GM23248 (cell line): ENCODE measurements around the gene NFKBIB. TPM values are rescaled to one million over a fixed set of nuclear protein-coding genes. Genes with fewer than 3 reads are reported as not detected.

Source experiments
- DNase-seq: peaks from one replicate; pipeline ENCODE4 v3.0.0-alpha.2; 2015
- H2AFZ ChIP-seq: fragments of 200-600 bp; sonication (generic); 2 replicates; pipeline ENCODE4 v1.6.1; 2016; ENCODE audit warnings: antibody characterized with exemption
- H3F3A ChIP-seq: fragments of 200-600 bp; sonication (generic); 2 replicates; pipeline ENCODE4 v1.6.1; 2016; ENCODE audit warnings: mild to moderate bottlenecking, antibody characterized with exemption, mixed run types; ENCODE audit not compliant: insufficient read depth
- H3K27ac ChIP-seq: fragments of 200-600 bp; sonication (generic); 2 replicates; pipeline ENCODE4 v1.5.1; 2016; ENCODE audit warnings: mild to moderate bottlenecking
- H3K27me3 ChIP-seq: fragments of 200-600 bp; sonication (generic); replicated peaks from 2 replicates; pipeline ENCODE4 v1.6.1; 2016; ENCODE audit warnings: mild to moderate bottlenecking; ENCODE audit not compliant: insufficient read depth
- H3K36me3 ChIP-seq: fragments of 200-600 bp; sonication (generic); 2 replicates; pipeline ENCODE4 v1.6.1; 2016; ENCODE audit warnings: low read depth, mild to moderate bottlenecking
- H3K4me1 ChIP-seq: fragments of 200-600 bp; sonication (generic); 2 replicates; pipeline ENCODE4 v1.6.1; 2016; ENCODE audit warnings: mild to moderate bottlenecking; ENCODE audit not compliant: insufficient read depth
- H3K4me2 ChIP-seq: fragments of 200-600 bp; sonication (generic); one replicate; pipeline ENCODE4 v1.6.1; 2016; ENCODE audit warnings: mild to moderate bottlenecking; ENCODE audit not compliant: unreplicated experiment
- H3K4me3 ChIP-seq: fragments of 200-600 bp; sonication (generic); 2 replicates; pipeline ENCODE4 v1.5.1; 2016; ENCODE audit warnings: mild to moderate bottlenecking
- H3K79me2 ChIP-seq: fragments of 200-600 bp; sonication (generic); 2 replicates; pipeline ENCODE4 v1.6.1; 2016; ENCODE audit warnings: mild to moderate bottlenecking; ENCODE audit not compliant: insufficient read depth
- H3K9ac ChIP-seq: fragments of 200-600 bp; sonication (generic); 2 replicates; pipeline ENCODE4 v1.6.1; 2016; ENCODE audit warnings: mild to moderate bottlenecking
- H3K9me2 ChIP-seq: fragments of 200-600 bp; sonication (generic); 2 replicates; pipeline ENCODE4 v1.6.1; 2016; ENCODE audit warnings: mixed run types, mild to moderate bottlenecking, moderate library complexity; ENCODE audit not compliant: insufficient read depth
- H3K9me3 ChIP-seq: fragments of 200-600 bp; sonication (generic); one replicate; pipeline ENCODE4 v1.6.1; 2017; ENCODE audit warnings: low read depth
- H4K20me1 ChIP-seq: fragments of 200-600 bp; sonication (generic); 2 replicates; pipeline ENCODE4 v1.6.0; 2016; ENCODE audit not compliant: insufficient read depth
- EZH2 ChIP-seq: fragments of 200-600 bp; sonication (generic); IDR thresholded peaks from 2 replicates; pipeline ENCODE4 v1.6.1; 2018; ENCODE audit warnings: antibody characterized with exemption, mild to moderate bottlenecking; ENCODE audit not compliant: insufficient read depth, poor library complexity, severe bottlenecking
- EZH2phosphoT487 ChIP-seq: fragments of 200-600 bp; sonication (generic); IDR thresholded peaks from 2 replicates; pipeline ENCODE4 v1.6.1; 2018; ENCODE audit warnings: antibody characterized with exemption, moderate library complexity, mild to moderate bottlenecking, low read depth; ENCODE audit not compliant: insufficient read depth
- WGBS, 2 experiments: methylation state at CpG; one replicate each; pipeline ENCODE4 v1.1.6; 2015 to 2017; ENCODE audit warnings: low lambda C conversion rate in 2 of 2, low coverage in 1 of 2; ENCODE audit errors: missing lambda C conversion rate in 2 of 2; 5-methylcytosine and 5-hydroxymethylcytosine counted together
- in situ Hi-C: fragments of 300-500 bp; cut with MboI; formaldehyde crosslinking; loops from 2 replicates; pipeline ENCODE4 v1.15.0; 2020
- polyA plus RNA-seq: library from polyadenylated mRNA; unstranded; fragments of >200 nt; fragmentation: Nextera tagmentation; extraction: Ambion mirVana; gene quantifications from 2 replicates; pipeline ENCODE4 v1.2.1, GENCODE V29; 2016
- total RNA-seq: library from RNA; depleted of rRNA; stranded (reverse); fragments of >200 nt; shearing (Covaris generic); gene quantifications from 2 replicates; pipeline ENCODE4 v1.2.3, GENCODE V29; 2014

Gene NFKBIB
- total and polyA plus RNA-seq, 2 experiments from 2014 or later = 12.8 to 18.0 TPM

DNA sequence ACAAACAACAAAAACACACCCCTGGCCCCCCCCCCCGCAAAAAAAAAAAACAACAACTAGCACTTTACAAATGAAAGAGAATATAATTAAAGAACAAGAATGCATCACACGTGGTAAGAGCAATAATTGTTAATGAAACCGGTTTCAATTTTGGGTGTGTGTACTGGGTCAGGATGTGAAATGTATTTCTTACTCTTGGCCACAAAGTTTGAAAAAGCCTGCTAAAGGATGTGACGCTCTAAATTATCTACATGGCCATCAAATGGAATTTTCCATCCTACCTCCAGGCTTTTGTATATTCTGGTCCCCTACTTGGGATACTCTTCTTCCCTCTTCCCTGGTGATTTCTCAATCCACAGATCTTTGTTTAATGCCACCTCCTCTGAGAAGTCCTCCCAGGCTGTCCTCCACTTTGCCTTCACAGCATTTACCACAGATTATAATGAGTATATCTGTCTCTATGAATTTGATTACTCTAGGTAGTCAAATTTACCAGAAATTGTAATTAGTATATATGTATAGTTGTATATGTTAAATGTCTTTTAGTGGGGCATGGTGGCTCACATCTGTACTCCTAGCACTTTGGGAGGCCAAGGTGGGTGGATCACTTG lies 28.7 kb downstream of the NFKBIB start:
- Histone ChIP-seq H3K4me2 (no peak overlapping the region), H3K27ac (no peak overlapping the region), H2AFZ (no peak overlapping the region), H3K9me2 (no peaks in the 10 kb centered on the region), H4K20me1 (no peaks in the 10 kb centered on the region), H3K4me1 (peaks cover 12% of the 10 kb centered on the region; the same call in 1 of the 2 replicates), H3K27me3 (no peaks in the 10 kb centered on the region), H3K4me3 (no peak overlapping the region), H3F3A (no peaks in the 10 kb centered on the region), H3K9ac (no peak overlapping the region), H3K9me3 (no peaks in the 10 kb centered on the region), H3K36me3 (no peaks in the 10 kb centered on the region; the same call in 1 of the 2 replicates), H3K79me2 (peaks cover 52% of the 10 kb centered on the region)
- TF ChIP-seq EZH2phosphoT487 (no peak), EZH2 (no peak)
- WGBS, 2 experiments = 65 to 78% methylated on average over 3 to 4 of the region's 4 CpGs
- in situ Hi-C loops = no loop called here
- no peak for DNase-seq

DNA sequence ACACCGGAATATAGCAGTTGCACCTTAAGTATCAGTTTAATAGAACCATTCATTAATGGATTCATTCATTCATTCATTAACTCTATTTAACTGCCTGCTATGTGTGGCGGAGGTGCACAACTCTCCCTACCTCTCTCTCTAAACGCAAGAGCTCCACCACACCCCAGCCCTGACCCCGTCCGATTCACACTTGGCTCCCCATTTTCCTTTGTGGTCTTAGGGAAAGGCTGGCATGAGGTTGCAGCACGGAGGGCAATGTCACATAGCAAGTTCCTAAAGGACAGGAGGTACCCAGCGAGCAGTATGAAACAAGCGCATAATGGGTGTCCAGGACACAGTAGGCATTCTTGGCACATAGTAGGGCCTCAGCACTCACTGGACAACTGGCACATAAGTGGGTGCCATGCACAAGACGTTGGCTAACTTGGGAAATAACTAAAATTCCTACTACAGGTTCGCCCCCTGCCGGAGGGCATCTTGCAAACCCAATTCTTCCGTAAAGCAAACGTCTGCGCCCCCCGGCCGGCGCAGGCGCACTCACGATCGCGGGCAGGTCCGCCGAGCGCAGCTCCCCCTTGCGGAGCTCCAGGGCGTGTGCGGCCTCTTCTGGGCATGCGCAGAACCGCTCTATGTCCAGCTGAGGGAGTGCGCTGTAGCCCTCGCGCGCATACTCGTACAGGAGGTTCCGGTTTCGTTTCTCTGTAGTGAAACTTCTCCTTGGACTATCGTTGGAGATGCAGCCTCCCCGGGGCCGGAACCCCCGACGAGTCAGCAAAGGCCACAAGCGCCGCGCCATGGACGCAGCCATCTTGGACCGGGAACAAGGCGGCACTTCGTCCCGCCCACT lies 30.4 kb downstream of the NFKBIB start, which contains the start of gene SARS2:
Gene SARS2, minus strand, starts transcription at position 835 of the 847 bp plus-strand sequence. Its CDS starts 27 bp downstream, at position 808.
- WGBS, 2 experiments = 2% methylated on average over 45 to 49 of the region's 49 CpGs
- Histone ChIP-seq H3K27ac (peak within 1 kb of the TSS; percentile 77), H3K27me3 (no peaks in the 10 kb centered on the region), H3K4me2 (peak within 1 kb of the TSS; percentile 94), H3K79me2 (peaks cover 55% of the 10 kb centered on the region), H4K20me1 (no peaks in the 10 kb centered on the region), H3K9me2 (no peaks in the 10 kb centered on the region), H2AFZ (peak within 1 kb of the TSS; percentile 83), H3K9me3 (no peaks in the 10 kb centered on the region), H3K36me3 (no peaks in the 10 kb centered on the region), H3F3A (no peaks in the 10 kb centered on the region), H3K9ac (peak within 1 kb of the TSS; percentile 93), H3K4me3 (peak within 1 kb of the TSS; percentile 82), H3K4me1 (peaks cover 12% of the 10 kb centered on the region; the same call in 1 of the 2 replicates)
- peak; percentile 96 for DNase-seq
- in situ Hi-C loops = no loop called here
- TF ChIP-seq EZH2phosphoT487 = no peak
- TF ChIP-seq EZH2 = no peak

DNA sequence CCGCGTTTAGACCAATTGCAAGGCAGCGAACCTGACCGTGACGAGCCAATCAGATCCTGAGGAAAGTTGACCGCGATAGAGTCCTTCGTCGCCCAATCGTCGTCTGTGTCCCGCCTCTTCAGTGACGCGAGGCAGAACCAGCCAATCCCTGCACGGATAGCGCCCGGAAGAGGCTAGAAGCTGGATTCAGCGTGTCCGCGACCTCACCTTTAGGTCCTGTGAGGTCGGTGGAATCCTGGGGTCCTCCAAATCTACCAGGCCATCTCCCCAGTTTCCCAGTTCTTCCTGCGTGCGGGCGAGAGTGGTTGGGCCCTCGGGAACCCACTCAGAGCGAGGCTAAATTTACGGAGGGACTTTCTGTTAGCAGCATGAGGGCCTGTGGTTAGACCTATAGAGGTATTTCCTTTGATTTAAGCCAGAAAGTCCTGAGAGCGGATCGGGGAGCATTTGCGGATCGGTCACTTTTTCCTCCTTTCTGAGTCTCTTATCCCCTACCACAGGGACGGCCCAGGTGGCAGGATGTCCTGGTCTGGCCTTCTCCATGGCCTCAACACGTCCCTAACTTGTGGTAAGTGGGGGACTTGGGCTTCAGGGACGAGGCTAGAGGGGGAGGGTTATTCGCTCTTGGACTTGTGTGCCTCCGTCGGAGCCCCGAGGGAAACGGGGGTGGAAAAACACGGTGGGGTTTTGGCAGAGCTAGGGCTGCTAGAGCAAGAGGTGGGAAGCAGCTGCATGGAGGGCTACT lies 31.2 kb downstream of the NFKBIB start, which contains the start of gene MRPS12:
Gene MRPS12, plus strand, starts transcription at position 169 of the 745 bp plus-strand sequence. Its CDS starts 351 bp downstream, at position 520.
- 1% methylated on average over 38 to 40 of the region's 40 CpGs for WGBS, 2 experiments
- in situ Hi-C loops = no loop called here

DNA sequence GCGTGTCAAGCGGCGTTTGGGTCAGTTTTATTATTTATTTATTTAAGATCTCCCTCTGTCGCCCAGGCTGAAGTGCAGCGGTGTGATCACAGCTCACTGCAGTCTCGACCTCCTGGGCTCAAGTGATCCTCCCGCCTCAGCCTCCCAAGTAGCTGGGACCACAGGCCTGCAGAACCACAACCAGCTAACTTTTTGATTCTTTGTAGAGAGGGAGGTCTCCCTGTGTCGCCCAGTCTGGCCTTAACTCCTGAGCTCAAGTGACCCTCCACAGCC lies 31.7 kb downstream of the NFKBIB start:
- Histone ChIP-seq H3F3A (no peaks in the 10 kb centered on the region), H3K79me2 (peaks cover 55% of the 10 kb centered on the region), H3K9me3 (no peaks in the 10 kb centered on the region), H3K4me2 (peak overlapping the region; percentile 94), H2AFZ (0 out of 2 replicates have a peak overlapping the region, but pooled peaks have one; percentile 83), H3K4me1 (peaks cover 12% of the 10 kb centered on the region; the same call in 1 of the 2 replicates), H3K27ac (peak overlapping the region; percentile 77; the same call in 1 of the 2 replicates), H3K36me3 (no peaks in the 10 kb centered on the region), H3K9ac (peak overlapping the region; percentile 93), H3K27me3 (no peaks in the 10 kb centered on the region), H3K9me2 (no peaks in the 10 kb centered on the region), H3K4me3 (peak overlapping the region; percentile 82), H4K20me1 (no peaks in the 10 kb centered on the region)
- 22 to 26% methylated on average over 8 of the region's 8 CpGs for WGBS, 2 experiments
- DNase-seq = no peak
- in situ Hi-C loops = no loop called here
- no peak for TF ChIP-seq EZH2phosphoT487
- no peak for TF ChIP-seq EZH2

More for the DNA sequence above, 31.2 kb downstream of the NFKBIB start, which contains the start of gene MRPS12:
- Histone ChIP-seq H3K79me2 (peaks cover 55% of the 10 kb centered on the region), H3K9me3 (no peaks in the 10 kb centered on the region), H3F3A (no peaks in the 10 kb centered on the region), H3K27ac (peak within 1 kb of the TSS; percentile 77), H4K20me1 (no peaks in the 10 kb centered on the region), H3K9ac (peak within 1 kb of the TSS; percentile 93), H3K9me2 (no peaks in the 10 kb centered on the region), H3K27me3 (no peaks in the 10 kb centered on the region), H3K4me3 (peak within 1 kb of the TSS; percentile 82), H3K4me2 (peak within 1 kb of the TSS; percentile 94), H3K36me3 (no peaks in the 10 kb centered on the region), H3K4me1 (peaks cover 12% of the 10 kb centered on the region; the same call in 1 of the 2 replicates), H2AFZ (peak within 1 kb of the TSS; percentile 83)
- peak; percentile 100 for DNase-seq
- TF ChIP-seq EZH2 (no peak), EZH2phosphoT487 (no peak)
